Measurements from ENCODE around the gene PHETA1.

DNA sequence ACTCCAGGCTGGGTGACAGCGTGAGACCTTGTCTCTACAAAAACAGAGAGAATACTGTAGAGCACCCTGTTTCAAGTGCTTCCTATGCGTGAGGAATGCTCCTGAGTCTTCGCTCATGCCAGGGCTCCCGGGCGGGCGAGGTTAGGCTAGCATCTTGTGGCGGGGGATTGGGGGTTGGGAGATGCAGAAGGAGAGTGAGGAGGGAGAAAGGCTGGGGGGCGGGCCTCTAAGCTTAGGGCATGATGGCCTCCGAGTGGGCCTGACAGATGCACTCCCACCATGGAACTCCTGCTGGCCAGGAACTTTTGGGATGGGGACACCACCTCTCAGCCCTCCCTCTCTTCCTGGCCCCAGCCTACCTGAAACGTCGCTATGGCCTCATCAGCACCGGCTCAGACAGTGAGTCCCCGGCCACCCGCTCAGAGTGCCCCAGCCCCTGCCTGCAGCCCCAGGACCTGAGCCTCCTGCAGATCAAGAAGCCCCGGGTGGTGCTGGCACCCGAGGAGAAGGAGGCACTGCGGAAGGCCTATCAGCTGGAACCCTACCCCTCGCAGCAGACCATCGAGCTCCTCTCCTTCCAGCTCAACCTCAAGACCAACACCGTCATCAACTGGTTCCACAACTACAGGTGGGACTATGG lies 27.3 kb downstream of the PHETA1 start:
- TF ChIP-seq, protein P1, sequence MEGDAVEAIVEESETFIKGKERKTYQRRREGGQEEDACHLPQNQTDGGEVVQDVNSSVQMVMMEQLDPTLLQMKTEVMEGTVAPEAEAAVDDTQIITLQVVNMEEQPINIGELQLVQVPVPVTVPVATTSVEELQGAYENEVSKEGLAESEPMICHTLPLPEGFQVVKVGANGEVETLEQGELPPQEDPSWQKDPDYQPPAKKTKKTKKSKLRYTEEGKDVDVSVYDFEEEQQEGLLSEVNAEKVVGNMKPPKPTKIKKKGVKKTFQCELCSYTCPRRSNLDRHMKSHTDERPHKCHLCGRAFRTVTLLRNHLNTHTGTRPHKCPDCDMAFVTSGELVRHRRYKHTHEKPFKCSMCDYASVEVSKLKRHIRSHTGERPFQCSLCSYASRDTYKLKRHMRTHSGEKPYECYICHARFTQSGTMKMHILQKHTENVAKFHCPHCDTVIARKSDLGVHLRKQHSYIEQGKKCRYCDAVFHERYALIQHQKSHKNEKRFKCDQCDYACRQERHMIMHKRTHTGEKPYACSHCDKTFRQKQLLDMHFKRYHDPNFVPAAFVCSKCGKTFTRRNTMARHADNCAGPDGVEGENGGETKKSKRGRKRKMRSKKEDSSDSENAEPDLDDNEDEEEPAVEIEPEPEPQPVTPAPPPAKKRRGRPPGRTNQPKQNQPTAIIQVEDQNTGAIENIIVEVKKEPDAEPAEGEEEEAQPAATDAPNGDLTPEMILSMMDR (IDR thresholded peaks at IDR 0.05; ENCODE audit: borderline replicate concordance, extremely low read depth, low read length, poor library complexity, severe bottlenecking) = no peak
- TF ChIP-seq EZH2 (IDR thresholded peaks at IDR 0.05; ENCODE audit: borderline replicate concordance, low read depth, low read length, severe bottlenecking) = no peak

Measured in DND-41 (cell line).